ENCODE data around the gene IQCH.

IQCH gene

GRCh38 chr15:67520321-67521028, 265.9 kb downstream of the IQCH start:
- Histone ChIP-seq H3K4me3 (ENCODE audit: insufficient read depth, low read depth, low read length) (peak overlapping the region; percentile 70), H3K4me1 (ENCODE audit: control insufficient read depth, insufficient read depth, low read length) (peaks cover 19% of the 10 kb centered on the region), H3K27ac (ENCODE audit: insufficient read depth, low read depth, low read length, poor library complexity, severe bottlenecking) (no peak overlapping the region), H3K27me3 (ENCODE audit: control insufficient read depth, insufficient read depth, low read length, poor library complexity, severe bottlenecking) (peaks cover 6% of the 10 kb centered on the region), H3K9me3 (ENCODE audit: control insufficient read depth, low read length) (no peaks in the 10 kb centered on the region), H3K36me3 (ENCODE audit: control insufficient read depth, insufficient read depth, low read length) (no peaks in the 10 kb centered on the region)
- WGBS, 2 experiments, result 70 to 71% methylated on average over 23 to 24 of the region's 24 CpGs

DNA sequence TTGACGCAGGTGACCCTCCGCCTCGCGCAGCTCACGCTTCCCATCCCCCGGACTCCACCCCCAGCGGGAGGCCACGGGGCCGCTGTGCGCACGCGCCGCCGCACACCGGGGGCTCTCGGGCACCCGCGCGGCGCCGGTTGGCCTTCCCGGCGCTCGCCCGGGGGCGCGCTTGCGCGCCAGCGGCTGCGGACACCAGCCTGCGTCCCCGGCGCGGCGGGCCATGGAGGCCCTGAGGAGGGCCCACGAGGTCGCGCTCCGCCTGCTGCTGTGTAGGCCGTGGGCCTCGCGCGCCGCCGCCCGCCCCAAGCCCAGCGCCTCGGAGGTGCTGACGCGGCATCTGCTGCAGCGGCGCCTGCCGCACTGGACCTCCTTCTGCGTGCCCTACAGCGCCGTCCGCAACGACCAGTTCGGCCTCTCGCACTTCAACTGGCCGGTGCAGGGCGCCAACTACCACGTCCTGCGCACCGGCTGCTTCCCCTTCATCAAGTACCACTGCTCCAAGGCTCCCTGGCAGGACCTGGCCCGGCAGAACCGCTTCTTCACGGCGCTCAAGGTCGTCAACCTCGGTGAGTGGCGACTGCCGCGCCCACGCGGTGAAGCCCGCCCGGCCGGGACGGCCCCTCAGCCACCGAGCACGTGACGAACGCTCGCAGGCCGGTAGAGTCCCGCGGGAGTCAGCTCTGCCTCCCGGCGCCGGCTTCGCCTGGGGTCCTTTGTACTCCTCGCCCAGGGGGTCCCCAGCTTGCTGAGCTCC, 266.6 kb downstream of the IQCH start, which contains the start of gene C15orf61:
TSS of gene C15orf61 (plus strand) at position 103 of the 754 bp plus-strand sequence. CDS start at position 221, 118 bp downstream.
- Histone ChIP-seq H3K9me3 (ENCODE audit: control insufficient read depth, low read length) (no peaks in the 10 kb centered on the region), H3K27me3 (ENCODE audit: control insufficient read depth, insufficient read depth, low read length, poor library complexity, severe bottlenecking) (peaks cover 6% of the 10 kb centered on the region), H3K4me3 (ENCODE audit: insufficient read depth, low read depth, low read length) (peak within 1 kb of the TSS; percentile 70), H3K4me1 (ENCODE audit: control insufficient read depth, insufficient read depth, low read length) (peaks cover 19% of the 10 kb centered on the region), H3K27ac (ENCODE audit: insufficient read depth, low read depth, low read length, poor library complexity, severe bottlenecking) (peak within 1 kb of the TSS; percentile 74), H3K36me3 (ENCODE audit: control insufficient read depth, insufficient read depth, low read length) (no peaks in the 10 kb centered on the region)
- 0% methylated on average over 94 of the region's 94 CpGs for WGBS, 2 experiments

GRCh38 chr15:67521783-67522568, 267.4 kb downstream of the IQCH start:
- WGBS, 2 experiments, result 19 to 34% methylated on average over 19 to 23 of the region's 23 CpGs
- no peaks in the 10 kb centered on the region for H3K36me3 ChIP-seq (ENCODE audit: control insufficient read depth, insufficient read depth, low read length)
- no peaks in the 10 kb centered on the region for H3K9me3 ChIP-seq (ENCODE audit: control insufficient read depth, low read length)
- H3K27ac ChIP-seq (ENCODE audit: insufficient read depth, low read depth, low read length, poor library complexity, severe bottlenecking), result no peak overlapping the region
- H3K4me1 ChIP-seq (ENCODE audit: control insufficient read depth, insufficient read depth, low read length), result peaks cover 19% of the 10 kb centered on the region
- H3K27me3 ChIP-seq (ENCODE audit: control insufficient read depth, insufficient read depth, low read length, poor library complexity, severe bottlenecking), result peaks cover 6% of the 10 kb centered on the region
- peak overlapping the region; percentile 70 for H3K4me3 ChIP-seq (ENCODE audit: insufficient read depth, low read depth, low read length)

GRCh38 chr15:67523330-67523729, 268.7 kb downstream of the IQCH start:
- no peaks in the 10 kb centered on the region for H3K36me3 ChIP-seq (ENCODE audit: control insufficient read depth, insufficient read depth, low read length)
- peaks cover 6% of the 10 kb centered on the region for H3K27me3 ChIP-seq (ENCODE audit: control insufficient read depth, insufficient read depth, low read length, poor library complexity, severe bottlenecking)
- no peaks in the 10 kb centered on the region for H3K9me3 ChIP-seq (ENCODE audit: control insufficient read depth, low read length)
- no peak overlapping the region for H3K27ac ChIP-seq (ENCODE audit: insufficient read depth, low read depth, low read length, poor library complexity, severe bottlenecking)
- peaks cover 19% of the 10 kb centered on the region for H3K4me1 ChIP-seq (ENCODE audit: control insufficient read depth, insufficient read depth, low read length)
- no peak overlapping the region for H3K4me3 ChIP-seq (ENCODE audit: insufficient read depth, low read depth, low read length)
- WGBS, 2 experiments, result no CpG with 5 or more reads among the region's 1 CpG

- no peak overlapping the region for H3K27ac ChIP-seq (ENCODE audit: insufficient read depth, low read depth, low read length, poor library complexity, severe bottlenecking)
- H3K9me3 ChIP-seq (ENCODE audit: control insufficient read depth, low read length), result no peaks in the 10 kb centered on the region
- no peak overlapping the region for H3K4me3 ChIP-seq (ENCODE audit: insufficient read depth, low read depth, low read length)
- peaks cover 19% of the 10 kb centered on the region for H3K4me1 ChIP-seq (ENCODE audit: control insufficient read depth, insufficient read depth, low read length)
- H3K27me3 ChIP-seq (ENCODE audit: control insufficient read depth, insufficient read depth, low read length, poor library complexity, severe bottlenecking), result peaks cover 6% of the 10 kb centered on the region
- no peaks in the 10 kb centered on the region for H3K36me3 ChIP-seq (ENCODE audit: control insufficient read depth, insufficient read depth, low read length)
Measured at GRCh38 chr15:67524235-67524634, 269.6 kb downstream of the IQCH start.

- Histone ChIP-seq H3K27me3 (ENCODE audit: control insufficient read depth, insufficient read depth, low read length, poor library complexity, severe bottlenecking) (no peaks in the 10 kb centered on the region), H3K36me3 (ENCODE audit: control insufficient read depth, insufficient read depth, low read length) (no peaks in the 10 kb centered on the region), H3K4me1 (ENCODE audit: control insufficient read depth, insufficient read depth, low read length) (peaks cover 5% of the 10 kb centered on the region), H3K27ac (ENCODE audit: insufficient read depth, low read depth, low read length, poor library complexity, severe bottlenecking) (no peak overlapping the region), H3K4me3 (ENCODE audit: insufficient read depth, low read depth, low read length) (no peak overlapping the region), H3K9me3 (ENCODE audit: control insufficient read depth, low read length) (no peaks in the 10 kb centered on the region)
- 86 to 96% methylated on average over 2 of the region's 3 CpGs for WGBS, 2 experiments
Measured at GRCh38 chr15:67528513-67528912, 273.9 kb downstream of the IQCH start.

DNA sequence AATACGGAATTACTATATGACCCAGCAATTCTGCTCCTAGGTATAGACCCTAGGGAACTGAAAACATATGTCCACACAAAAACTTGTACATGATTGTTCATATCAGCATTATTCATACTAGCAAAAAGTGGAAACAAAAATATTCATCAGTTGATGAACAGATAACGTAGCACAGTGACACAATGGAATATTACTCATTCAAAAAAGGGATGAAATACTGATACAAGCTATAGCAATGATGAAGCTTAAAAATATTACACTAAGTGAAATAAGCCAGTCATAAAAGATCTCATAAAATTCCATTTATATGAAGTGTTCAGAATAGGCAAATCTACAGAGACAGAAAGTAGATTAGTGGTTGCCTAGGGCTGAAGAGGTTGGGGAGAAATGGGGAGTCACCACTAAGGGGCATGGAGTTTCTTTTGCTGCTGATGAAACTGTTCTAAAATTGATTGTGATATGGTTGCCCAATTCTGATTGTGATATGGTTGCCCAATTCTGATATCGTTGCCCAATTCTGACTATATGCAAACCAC, 276.9 kb downstream of the IQCH start:
- Histone ChIP-seq H3K9me3 (ENCODE audit: control insufficient read depth, low read length) (no peaks in the 10 kb centered on the region), H3K4me3 (ENCODE audit: insufficient read depth, low read depth, low read length) (no peak overlapping the region), H3K27me3 (ENCODE audit: control insufficient read depth, insufficient read depth, low read length, poor library complexity, severe bottlenecking) (no peaks in the 10 kb centered on the region), H3K36me3 (ENCODE audit: control insufficient read depth, insufficient read depth, low read length) (no peaks in the 10 kb centered on the region), H3K27ac (ENCODE audit: insufficient read depth, low read depth, low read length, poor library complexity, severe bottlenecking) (no peak overlapping the region), H3K4me1 (ENCODE audit: control insufficient read depth, insufficient read depth, low read length) (no peaks in the 10 kb centered on the region)
- WGBS, 2 experiments, result 91 to 100% methylated on average over 2 of the region's 3 CpGs

- H3K9me3 ChIP-seq (ENCODE audit: control insufficient read depth, low read length), result no peaks in the 10 kb centered on the region
- no peaks in the 10 kb centered on the region for H3K27me3 ChIP-seq (ENCODE audit: control insufficient read depth, insufficient read depth, low read length, poor library complexity, severe bottlenecking)
- H3K4me3 ChIP-seq (ENCODE audit: insufficient read depth, low read depth, low read length), result no peak overlapping the region
- WGBS, 2 experiments, result 79 to 95% methylated on average over 1 of the region's 1 CpG
- H3K27ac ChIP-seq (ENCODE audit: insufficient read depth, low read depth, low read length, poor library complexity, severe bottlenecking), result no peak overlapping the region
- H3K4me1 ChIP-seq (ENCODE audit: control insufficient read depth, insufficient read depth, low read length), result no peaks in the 10 kb centered on the region
- H3K36me3 ChIP-seq (ENCODE audit: control insufficient read depth, insufficient read depth, low read length), result no peaks in the 10 kb centered on the region
Measured at GRCh38 chr15:67533873-67534272, 279.3 kb downstream of the IQCH start.

GRCh38 chr15:67534360-67534759, 279.8 kb downstream of the IQCH start:
- Histone ChIP-seq H3K27ac (ENCODE audit: insufficient read depth, low read depth, low read length, poor library complexity, severe bottlenecking) (no peak overlapping the region), H3K4me3 (ENCODE audit: insufficient read depth, low read depth, low read length) (no peak overlapping the region), H3K27me3 (ENCODE audit: control insufficient read depth, insufficient read depth, low read length, poor library complexity, severe bottlenecking) (no peaks in the 10 kb centered on the region), H3K9me3 (ENCODE audit: control insufficient read depth, low read length) (no peaks in the 10 kb centered on the region), H3K36me3 (ENCODE audit: control insufficient read depth, insufficient read depth, low read length) (no peaks in the 10 kb centered on the region), H3K4me1 (ENCODE audit: control insufficient read depth, insufficient read depth, low read length) (no peaks in the 10 kb centered on the region)
- 92 to 100% methylated on average over 1 of the region's 1 CpG for WGBS, 2 experiments

GRCh38 chr15:67537771-67538170, 283.2 kb downstream of the IQCH start:
- no peaks in the 10 kb centered on the region for H3K9me3 ChIP-seq (ENCODE audit: control insufficient read depth, low read length)
- no peaks in the 10 kb centered on the region for H3K36me3 ChIP-seq (ENCODE audit: control insufficient read depth, insufficient read depth, low read length)
- WGBS, 2 experiments, result 93 to 98% methylated on average over 1 of the region's 1 CpG

More at GRCh38 chr15:67537771-67538170, 283.2 kb downstream of the IQCH start:
- H3K4me1 ChIP-seq (ENCODE audit: control insufficient read depth, insufficient read depth, low read length), result no peaks in the 10 kb centered on the region
- no peak overlapping the region for H3K27ac ChIP-seq (ENCODE audit: insufficient read depth, low read depth, low read length, poor library complexity, severe bottlenecking)
- no peaks in the 10 kb centered on the region for H3K27me3 ChIP-seq (ENCODE audit: control insufficient read depth, insufficient read depth, low read length, poor library complexity, severe bottlenecking)
- no peak overlapping the region for H3K4me3 ChIP-seq (ENCODE audit: insufficient read depth, low read depth, low read length)
